Heart right ventricle (tissue), 16 donors: ENCODE measurements around the gene GFPT2. TPM values are rescaled to one million over a fixed set of nuclear protein-coding genes. Genes with fewer than 3 reads are reported as not detected.
A peak's percentile ranks its signal among the peaks of the same experiment; 100 is the strongest.

Experiments
- ATAC-seq, 8 donors: fragments of 200-7000 bp; cut with Tn5 transposase; one replicate each; pipeline ENCODE4 v1.9.1; 2020; ENCODE audit warnings: mild to moderate bottlenecking in 8 of 8, moderate library complexity in 8 of 8, moderate number of reproducible peaks in 1 of 8
- DNase-seq, 2 donors: peaks; one replicate each; pipeline ENCODE4 v3.0.0-alpha.2; 2020
- H3K27ac ChIP-seq, 10 donors: fragments of 200-600 bp; sonication (generic) in 2 of 10; one replicate each; pipeline versions ENCODE4 v1.5.0 to v1.8.0; 2020 to 2022; ENCODE audit warnings: mild to moderate bottlenecking in 3 of 10
- H3K27me3 ChIP-seq, 7 donors: fragments of 200-600 bp; one replicate each; pipeline ENCODE4 v1.8.0; 2021 to 2022; ENCODE audit warnings: mild to moderate bottlenecking in 2 of 7
- H3K36me3 ChIP-seq, 9 donors: fragments of 200-600 bp; sonication (generic) in 1 of 9; one replicate each; pipeline versions ENCODE4 v1.5.0 to v1.8.0; 2020 to 2022; ENCODE audit warnings: mild to moderate bottlenecking in 2 of 9
- H3K4me1 ChIP-seq, 9 donors: fragments of 200-600 bp; sonication (generic) in 1 of 9; one replicate each; pipeline versions ENCODE4 v1.5.0 to v1.8.0; 2020 to 2022; ENCODE audit warnings: mild to moderate bottlenecking in 4 of 9
- H3K4me3 ChIP-seq, 10 donors: fragments of 200-600 bp; sonication (generic) in 2 of 10; one replicate each; pipeline versions ENCODE4 v1.5.0 to v1.8.0; 2020 to 2022; ENCODE audit warnings: mild to moderate bottlenecking in 7 of 10, moderate library complexity in 2 of 10
- H3K9me3 ChIP-seq, 11 donors: fragments of 200-600 bp in 10 of 11; sonication (generic) in 2 of 11; one replicate each; pipeline versions ENCODE4 v1.5.0 to v1.8.0; 2013 to 2022; ENCODE audit warnings: mild to moderate bottlenecking in 2 of 11, control low read depth in 1 of 11, moderate library complexity in 1 of 11
- WGBS, 2 donors: extraction: QIAGEN DNeasy Blood & Tissue Kit; methylation state at CpG; one replicate each; pipeline ENCODE4 v1.1.7; 2013; ENCODE audit warnings: inconsistent platforms in 1 of 2; 5-methylcytosine and 5-hydroxymethylcytosine counted together
- intact Hi-C, 10 donors: fragments of 100-400 bp; cut with DNase I; formaldehyde crosslinking; loops; one replicate each; pipeline versions ENCODE4 v1.11.1 to v1.14.2; 2022
- polyA plus RNA-seq, 2 donors: library from polyadenylated mRNA; stranded (reverse); fragments of 200-250 nt; gene quantifications; one replicate each; pipeline ENCODE4 v1.2.3, GENCODE V29; 2013
- total RNA-seq, 10 donors: library from RNA; stranded (reverse); fragmentation: NEBNext Ultra II Directional in 3 of 10; extraction: Animal tissue kit (Norgen Biotek cat#: 25700) in 3 of 10; gene quantifications; one replicate each; pipeline versions ENCODE4 v1.2.1 to v1.2.4, GENCODE V29; 2021 to 2023
- TF ChIP-seq, protein P1 (sequence below), 9 donors: fragments of 200-600 bp; sonication (generic) in 2 of 9; IDR thresholded peaks; one replicate each; pipeline versions ENCODE4 v1.5.0 to v1.8.0; 2021 to 2022; ENCODE audit warnings: antibody characterized with exemption in 9 of 9, mild to moderate bottlenecking in 5 of 9, moderate library complexity in 1 of 9
- donor health status: Arrhythmogenic right ventricular cardiomyopathy.
- donor health status: ischemic (EF 13 %, LVEDD 7.1; RV severe dilation, severe dysfunction).
- donor health status: healthy with polysubstance abuse.
- donor health status: DM: no; HTN: yes; CAD: no.
- donor health status: DM: no; HTN: no; CAD: no.
- donor health status: ischemic (EF 25% LVEDD 6.9; RV normal size, moderate dysfunction).
- donor health status: ischemic (EF 25% LVEDD 5.7; RV mildly dilated, moderate dysfunction).
- donor health status: healthy.
- donor health status: DM: yes; HTN: yes; CAD: no.
- donor health status: Ischemic cardiomyopathy.
- donor health status: ischemic (EF 35%, LVEDD 5.7; RV mildly dilated, moderate dysfunction).
- donor health status: nonischemic (EF 11% LVEDD 7.7; RV severe dilation, severe dysfunction).
- donor health status: DM: yes; HTN: yes; CAD: no.
- donor health status: PGD.
- donor health status: ischemic (EF 29% LVEDD 5.4; RV normal size, mild dysfunction).
- donor health status: nonischemic (EF 23%, LVEDD 6.1; RV moderate dilation, normal function).

Gene GFPT2
- total and polyA plus RNA-seq, 12 donors, result 2.5 to 19.4 (median 6.9) TPM

DNA sequence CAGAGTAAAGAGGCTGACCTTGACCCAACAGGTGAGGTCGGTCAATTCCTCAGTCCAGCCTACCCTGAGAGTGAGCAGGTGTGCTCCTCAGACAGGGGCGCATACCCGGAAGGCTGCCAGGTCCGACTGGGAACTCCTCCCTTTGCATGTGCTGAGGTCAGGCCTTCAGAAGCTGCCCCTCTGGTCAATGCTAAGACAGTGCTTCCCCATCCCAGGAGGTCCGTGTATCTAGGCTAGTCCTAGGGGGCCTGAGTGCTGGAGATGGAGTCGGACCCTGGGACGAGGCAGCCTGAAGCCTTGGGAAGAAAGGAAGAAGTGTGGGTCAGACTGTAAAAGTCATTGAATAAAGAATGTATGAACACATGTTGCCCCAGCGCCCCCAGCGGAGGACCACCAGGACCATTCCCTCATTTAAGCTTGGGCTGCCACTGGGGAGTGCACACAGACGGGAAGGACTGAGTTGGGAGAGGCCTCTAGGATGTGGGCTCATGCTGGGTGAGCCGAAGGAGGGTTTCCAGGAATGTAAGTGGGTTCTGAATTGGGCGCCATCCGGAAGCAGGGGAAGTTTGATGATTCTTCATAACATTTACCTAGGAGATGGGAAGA is 41.0 kb upstream of the GFPT2 start:
- WGBS, 2 donors, result 85 to 86% methylated on average over 13 of the region's 13 CpGs

DNA sequence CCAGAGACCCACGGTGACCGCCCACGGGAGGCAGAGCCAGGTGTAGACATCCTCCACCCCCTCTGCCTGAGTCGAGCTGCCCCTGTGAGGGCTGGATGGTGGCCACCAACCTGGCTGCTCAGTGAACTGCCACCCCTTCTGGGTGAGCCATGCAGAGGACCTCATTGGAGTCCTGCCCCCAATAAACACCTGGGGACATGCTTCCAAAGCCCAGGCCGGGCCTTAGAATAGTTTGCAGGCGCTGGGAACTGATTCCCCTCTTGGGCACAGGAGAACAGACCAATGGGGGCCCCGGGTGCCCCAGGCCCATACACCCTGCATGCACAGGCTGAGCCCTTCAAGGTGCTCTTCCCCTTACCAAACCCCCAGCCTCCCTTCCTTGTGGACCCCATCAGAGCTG is 38.1 kb upstream of the GFPT2 start:
- Histone ChIP-seq H3K9me3 (no peaks in the 10 kb centered on the region), H3K4me1 (no peaks in the 10 kb centered on the region), H3K27ac (no peak overlapping the region), H3K36me3 (no peaks in the 10 kb centered on the region), H3K4me3 (no peak overlapping the region), H3K27me3 (peaks cover 0 to 6% (median 0%) of the 10 kb centered on the region in 7 donors)
- ATAC-seq (no peak), DNase-seq (no peak)
- TF ChIP-seq, protein P1, sequence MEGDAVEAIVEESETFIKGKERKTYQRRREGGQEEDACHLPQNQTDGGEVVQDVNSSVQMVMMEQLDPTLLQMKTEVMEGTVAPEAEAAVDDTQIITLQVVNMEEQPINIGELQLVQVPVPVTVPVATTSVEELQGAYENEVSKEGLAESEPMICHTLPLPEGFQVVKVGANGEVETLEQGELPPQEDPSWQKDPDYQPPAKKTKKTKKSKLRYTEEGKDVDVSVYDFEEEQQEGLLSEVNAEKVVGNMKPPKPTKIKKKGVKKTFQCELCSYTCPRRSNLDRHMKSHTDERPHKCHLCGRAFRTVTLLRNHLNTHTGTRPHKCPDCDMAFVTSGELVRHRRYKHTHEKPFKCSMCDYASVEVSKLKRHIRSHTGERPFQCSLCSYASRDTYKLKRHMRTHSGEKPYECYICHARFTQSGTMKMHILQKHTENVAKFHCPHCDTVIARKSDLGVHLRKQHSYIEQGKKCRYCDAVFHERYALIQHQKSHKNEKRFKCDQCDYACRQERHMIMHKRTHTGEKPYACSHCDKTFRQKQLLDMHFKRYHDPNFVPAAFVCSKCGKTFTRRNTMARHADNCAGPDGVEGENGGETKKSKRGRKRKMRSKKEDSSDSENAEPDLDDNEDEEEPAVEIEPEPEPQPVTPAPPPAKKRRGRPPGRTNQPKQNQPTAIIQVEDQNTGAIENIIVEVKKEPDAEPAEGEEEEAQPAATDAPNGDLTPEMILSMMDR (IDR thresholded peaks at IDR 0.05), result no peak
- whole genome bisulfite sequencing, 2 donors, result 81 to 87% methylated on average over 7 of the region's 7 CpGs
- intact Hi-C loops, result no loop called here

More for the DNA sequence above, 41.0 kb upstream of the GFPT2 start:
- TF ChIP-seq, protein P1 (IDR thresholded peaks at IDR 0.05), result no peak
- ATAC-seq, result no peak
- Histone ChIP-seq H3K4me3 (no peak overlapping the region), H3K9me3 (no peaks in the 10 kb centered on the region), H3K27ac (no peak overlapping the region), H3K4me1 (no peaks in the 10 kb centered on the region), H3K27me3 (peaks cover 0 to 6% (median 0%) of the 10 kb centered on the region in 7 donors), H3K36me3 (no peaks in the 10 kb centered on the region)
- no peak for DNase-seq
- intact Hi-C loops, result no loop called here

DNA sequence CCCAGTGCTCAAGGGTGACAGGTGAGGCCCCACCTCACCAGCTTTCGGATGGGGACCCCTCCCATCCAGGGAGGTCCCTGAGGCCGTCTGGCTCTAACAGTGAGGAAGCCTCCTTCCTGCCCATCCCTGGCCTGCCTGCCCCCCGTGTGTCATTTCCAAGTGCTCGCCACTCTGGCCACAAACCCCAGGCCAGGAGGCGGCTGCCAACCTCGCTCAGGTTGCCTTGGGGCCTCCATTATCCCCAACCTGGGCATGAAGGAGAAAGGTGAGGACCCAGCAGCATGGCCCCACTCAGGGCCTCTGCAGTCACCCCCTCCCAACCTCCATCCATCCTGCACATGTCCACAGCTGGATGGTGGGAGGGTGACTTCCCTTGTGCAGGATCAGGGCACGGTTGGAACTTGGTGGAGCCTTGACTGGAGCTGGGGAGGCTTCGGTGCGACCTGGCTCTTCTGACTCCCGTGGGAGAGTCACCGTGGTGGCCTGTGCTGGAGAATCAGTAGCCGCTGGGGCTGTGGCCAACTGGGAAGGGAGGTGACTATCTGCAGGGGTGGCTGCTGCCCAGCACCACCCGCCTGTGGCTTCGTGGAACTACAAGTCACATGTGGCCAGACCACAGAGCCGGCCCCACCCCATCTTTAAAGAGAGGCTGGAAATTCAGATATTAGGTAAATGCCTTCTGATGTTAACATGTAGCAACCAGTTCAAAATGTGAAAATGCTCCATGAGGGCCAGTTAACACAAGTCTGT is 37.5 kb upstream of the GFPT2 start:
- Histone ChIP-seq H3K4me1 (no peaks in the 10 kb centered on the region), H3K4me3 (no peak overlapping the region), H3K27me3 (peaks cover 0 to 3% (median 0%) of the 10 kb centered on the region in 7 donors), H3K9me3 (no peaks in the 10 kb centered on the region), H3K36me3 (no peaks in the 10 kb centered on the region), H3K27ac (no peak overlapping the region)
- 77 to 80% methylated on average over 15 of the region's 15 CpGs for WGBS, 2 donors
- ATAC-seq (no peak), DNase-seq (no peak)
- intact Hi-C loops, result no loop called here
- TF ChIP-seq, protein P1 (IDR thresholded peaks at IDR 0.05), result no peak

DNA sequence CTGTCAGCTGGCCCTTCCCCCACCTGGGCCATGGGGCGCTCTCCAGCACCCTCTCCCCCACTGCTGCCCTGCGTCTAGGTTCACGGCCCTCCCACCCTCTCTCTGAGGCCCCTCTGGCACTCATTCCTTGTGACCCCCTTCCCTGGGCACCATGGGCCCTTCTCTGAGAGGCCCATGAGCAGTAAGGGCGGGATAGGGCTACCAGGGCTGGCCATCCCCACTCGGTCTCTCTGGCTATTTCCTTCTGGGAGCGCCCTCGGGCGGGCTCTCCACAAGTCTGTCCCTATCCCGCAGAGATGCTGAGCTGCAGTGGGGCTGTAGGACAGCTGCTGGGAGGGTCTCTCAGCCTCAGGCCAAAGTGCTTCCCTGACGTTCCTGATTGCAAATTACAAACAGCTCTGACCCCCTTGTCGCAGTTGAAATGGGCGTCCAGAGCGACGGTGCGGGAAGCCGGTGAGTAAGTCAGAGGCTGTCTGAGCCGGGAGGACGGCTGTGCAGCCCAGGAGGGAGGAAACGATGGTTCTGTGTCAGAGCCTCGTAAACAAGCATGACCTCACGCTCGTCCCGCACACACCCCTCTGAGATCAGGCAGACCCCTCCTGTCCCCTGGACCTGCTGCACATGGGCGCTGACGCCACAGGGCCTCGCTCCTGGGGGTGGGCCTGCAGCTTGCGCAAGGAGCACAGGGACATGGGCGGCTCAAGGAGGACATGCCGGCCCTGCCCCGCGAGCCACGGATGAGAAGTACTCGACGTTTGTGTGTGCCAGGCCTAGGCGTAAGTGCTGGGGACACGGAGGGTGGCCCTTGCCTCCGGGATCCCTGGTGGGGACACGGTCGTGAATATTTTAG is 36.3 kb upstream of the GFPT2 start:
- H3K4me1 ChIP-seq, result no peaks in the 10 kb centered on the region
- 55 to 58% methylated on average over 39 of the region's 39 CpGs for WGBS, 2 donors
- H3K36me3 ChIP-seq, result no peaks in the 10 kb centered on the region
- H3K27ac ChIP-seq, result no peak overlapping the region
- peaks cover 0 to 2% (median 0%) of the 10 kb centered on the region in 7 donors for H3K27me3 ChIP-seq
- H3K4me3 ChIP-seq, result no peak overlapping the region
- TF ChIP-seq, protein P1 (IDR thresholded peaks at IDR 0.05), result no peak
- intact Hi-C loops, result no loop called here
- ATAC-seq, result peak; percentile 28 to 83 (median 53)
- no peaks in the 10 kb centered on the region for H3K9me3 ChIP-seq
- peak in 1 of 2 donors; percentile 35 for DNase-seq
